Panc1 (cell line): Measurements from ENCODE around the gene PDE6B. TPM values are rescaled to one million over a fixed set of nuclear protein-coding genes. Genes with fewer than 3 reads are reported as not detected.

Experiments used
- ATAC-seq: fragments of 200-7000 bp; cut with Tn5 transposase; 2 replicates; pipeline ENCODE4 v1.9.1; 2020; ENCODE audit warnings: mild to moderate bottlenecking, moderate library complexity
- BruUV-seq: library from RNA; stranded (reverse); fragments of 400-500 nt; replicated peaks from 2 replicates; lab custom pipeline; 2021; lab: Mats Ljungman, UMichigan
- CTCF ChIA-PET: fragments of 300-600 bp; sonication (Branson Sonifier 250); formaldehyde crosslinking; loops from one replicate; lab custom pipeline; 2022; ENCODE audit warnings: antibody characterized with exemption; lab: Charles Lee
- POLR2A ChIA-PET: fragments of 300-600 bp; sonication (Branson Sonifier 250); formaldehyde crosslinking; loops from one replicate; lab custom pipeline; 2022; ENCODE audit warnings: antibody characterized with exemption; lab: Charles Lee
- DNase-seq: peaks from one replicate; pipeline ENCODE4 v3.0.0-alpha.2; 2010; ENCODE audit warnings: low read depth, low spot score
- H3K27ac ChIP-seq: 2 replicates; pipeline ENCODE4 v1.5.1; 2011; ENCODE audit warnings: mild to moderate bottlenecking, low read length, inconsistent platforms
- H3K27me3 ChIP-seq: fragments of 200-500 bp; sonication (Bioruptor generic); 2 replicates; pipeline ENCODE4 v1.6.0; 2014; ENCODE audit warnings: low read length, inconsistent platforms; ENCODE audit not compliant: control insufficient read depth, insufficient read depth
- H3K36me3 ChIP-seq: fragments of 200-500 bp; sonication (Bioruptor generic); 2 replicates; pipeline ENCODE4 v1.5.1; 2014; ENCODE audit warnings: inconsistent platforms, mild to moderate bottlenecking, low read length, moderate library complexity; ENCODE audit not compliant: control insufficient read depth, insufficient read depth
- H3K4me1 ChIP-seq: 2 replicates; pipeline ENCODE4 v1.5.1; 2011; ENCODE audit warnings: inconsistent platforms, mild to moderate bottlenecking, low read length, moderate library complexity; ENCODE audit not compliant: control insufficient read depth, insufficient read depth
- H3K4me3 ChIP-seq, 2 experiments: 2 replicates each; pipeline ENCODE4 v1.5.1; 2011 to 2012; ENCODE audit warnings: low read depth in 2 of 2, low read length in 2 of 2, mild to moderate bottlenecking in 2 of 2, inconsistent platforms in 1 of 2, moderate library complexity in 1 of 2
- H3K9me3 ChIP-seq: fragments of 200-500 bp; sonication (Bioruptor generic); 2 replicates; pipeline ENCODE4 v1.5.1; 2014; ENCODE audit warnings: low read depth, mild to moderate bottlenecking, inconsistent platforms, low read length, moderate library complexity; ENCODE audit not compliant: control insufficient read depth, insufficient read depth
- POLR2AphosphoS5 ChIP-seq: IDR thresholded peaks from 2 replicates; pipeline ENCODE4 v1.6.1; 2012; ENCODE audit warnings: mild to moderate bottlenecking, low read depth, low read length, moderate library complexity
- SIN3A ChIP-seq: IDR thresholded peaks from 2 replicates; pipeline ENCODE4 v1.6.1; 2012; ENCODE audit warnings: low read depth, mild to moderate bottlenecking, low read length, moderate library complexity, borderline replicate concordance; ENCODE audit not compliant: insufficient read depth
- TCF7L2 ChIP-seq: IDR thresholded peaks from 2 replicates; pipeline ENCODE4 v1.6.1; 2011; ENCODE audit warnings: mild to moderate bottlenecking, low read depth, low read length, inconsistent platforms
- in situ Hi-C: cut with HindIII; loops from 2 replicates; pipeline ENCODE4 v1.10.0; 2016; ENCODE audit warnings: low sequenced_read_pairs, low pct_unique_long_range_greater_than_20kb
- intact Hi-C: fragments of 100-400 bp; cut with micrococcal nuclease; formaldehyde crosslinking; loops from one replicate; pipeline ENCODE4 v1.10.0; 2022; ENCODE audit not compliant: unreplicated experiment
- total RNA-seq: library from RNA; stranded (reverse); gene quantifications from one replicate; pipeline ENCODE4 v1.2.1, GENCODE V29; 2021; ENCODE audit not compliant: unreplicated experiment
- TF ChIP-seq, protein P1 (sequence below), 2 experiments: IDR thresholded peaks; 2 replicates each; pipeline ENCODE4 v1.6.1; 2011 to 2012; ENCODE audit warnings: low read depth in 2 of 2, control low read depth in 1 of 2, low read length in 1 of 2, mild to moderate bottlenecking in 1 of 2, moderate library complexity in 1 of 2; ENCODE audit not compliant: insufficient read depth in 1 of 2
- TF ChIP-seq, protein P2 (sequence below): fragments of 450-650 bp; IDR thresholded peaks from 2 replicates; pipeline ENCODE4 v1.5.1; 2017; ENCODE audit warnings: mild to moderate bottlenecking

The PDE6B gene
- total RNA-seq, 1 experiment from 2014 or later, result 6.5 TPM

DNA sequence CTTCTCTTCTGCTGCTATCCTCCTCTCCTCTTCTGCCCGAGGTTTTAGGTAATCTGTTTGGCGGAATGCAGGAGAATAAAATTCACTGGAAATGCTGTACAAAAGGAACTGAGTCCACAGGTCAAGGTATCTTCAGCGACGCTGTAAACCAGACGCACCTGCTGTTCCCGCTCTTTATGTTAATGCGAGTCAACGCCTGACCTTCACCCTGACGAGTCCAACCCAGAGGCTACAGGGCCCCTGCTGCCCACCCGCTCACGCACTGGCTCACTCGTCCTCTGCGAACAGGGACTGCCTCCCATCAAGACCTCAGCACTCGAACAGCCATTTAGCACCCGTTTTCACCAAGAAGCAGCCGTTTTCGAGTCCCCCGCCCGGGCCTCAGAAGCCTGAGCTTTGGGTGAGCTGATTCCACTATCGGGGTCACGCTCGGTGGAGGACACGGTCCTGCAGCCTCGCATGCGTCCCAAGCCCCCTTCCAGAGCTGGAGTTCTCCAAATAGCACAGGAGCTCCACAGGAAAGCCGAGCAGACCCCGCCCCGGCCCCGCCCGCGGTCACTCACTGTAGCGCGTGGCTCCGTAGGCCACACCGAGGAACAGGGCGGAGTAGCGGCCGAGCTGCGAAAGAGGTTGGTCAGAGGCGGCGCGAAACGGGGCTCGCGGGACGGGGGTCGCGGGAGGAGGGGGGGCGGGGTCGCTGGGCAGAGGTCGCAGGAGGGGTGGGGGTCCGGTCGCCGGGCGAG is 48.1 kb downstream of the PDE6B start:
- Histone ChIP-seq H3K27me3 (no peaks in the 10 kb centered on the region), H3K9me3 (no peaks in the 10 kb centered on the region), H3K36me3 (peaks cover 10% of the 10 kb centered on the region), H3K27ac (peak overlapping the region; percentile 87), H3K4me3 (peak overlapping the region; percentile 80 to 84), H3K4me1 (peaks cover 8% of the 10 kb centered on the region)
- TF ChIP-seq, protein P1, sequence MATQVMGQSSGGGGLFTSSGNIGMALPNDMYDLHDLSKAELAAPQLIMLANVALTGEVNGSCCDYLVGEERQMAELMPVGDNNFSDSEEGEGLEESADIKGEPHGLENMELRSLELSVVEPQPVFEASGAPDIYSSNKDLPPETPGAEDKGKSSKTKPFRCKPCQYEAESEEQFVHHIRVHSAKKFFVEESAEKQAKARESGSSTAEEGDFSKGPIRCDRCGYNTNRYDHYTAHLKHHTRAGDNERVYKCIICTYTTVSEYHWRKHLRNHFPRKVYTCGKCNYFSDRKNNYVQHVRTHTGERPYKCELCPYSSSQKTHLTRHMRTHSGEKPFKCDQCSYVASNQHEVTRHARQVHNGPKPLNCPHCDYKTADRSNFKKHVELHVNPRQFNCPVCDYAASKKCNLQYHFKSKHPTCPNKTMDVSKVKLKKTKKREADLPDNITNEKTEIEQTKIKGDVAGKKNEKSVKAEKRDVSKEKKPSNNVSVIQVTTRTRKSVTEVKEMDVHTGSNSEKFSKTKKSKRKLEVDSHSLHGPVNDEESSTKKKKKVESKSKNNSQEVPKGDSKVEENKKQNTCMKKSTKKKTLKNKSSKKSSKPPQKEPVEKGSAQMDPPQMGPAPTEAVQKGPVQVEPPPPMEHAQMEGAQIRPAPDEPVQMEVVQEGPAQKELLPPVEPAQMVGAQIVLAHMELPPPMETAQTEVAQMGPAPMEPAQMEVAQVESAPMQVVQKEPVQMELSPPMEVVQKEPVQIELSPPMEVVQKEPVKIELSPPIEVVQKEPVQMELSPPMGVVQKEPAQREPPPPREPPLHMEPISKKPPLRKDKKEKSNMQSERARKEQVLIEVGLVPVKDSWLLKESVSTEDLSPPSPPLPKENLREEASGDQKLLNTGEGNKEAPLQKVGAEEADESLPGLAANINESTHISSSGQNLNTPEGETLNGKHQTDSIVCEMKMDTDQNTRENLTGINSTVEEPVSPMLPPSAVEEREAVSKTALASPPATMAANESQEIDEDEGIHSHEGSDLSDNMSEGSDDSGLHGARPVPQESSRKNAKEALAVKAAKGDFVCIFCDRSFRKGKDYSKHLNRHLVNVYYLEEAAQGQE (IDR thresholded peaks at IDR 0.05; ENCODE audit: insufficient read depth in 1 of 2, low read depth in 2 of 2, low read length in 1 of 2), result no peak
- TF ChIP-seq, protein P2, sequence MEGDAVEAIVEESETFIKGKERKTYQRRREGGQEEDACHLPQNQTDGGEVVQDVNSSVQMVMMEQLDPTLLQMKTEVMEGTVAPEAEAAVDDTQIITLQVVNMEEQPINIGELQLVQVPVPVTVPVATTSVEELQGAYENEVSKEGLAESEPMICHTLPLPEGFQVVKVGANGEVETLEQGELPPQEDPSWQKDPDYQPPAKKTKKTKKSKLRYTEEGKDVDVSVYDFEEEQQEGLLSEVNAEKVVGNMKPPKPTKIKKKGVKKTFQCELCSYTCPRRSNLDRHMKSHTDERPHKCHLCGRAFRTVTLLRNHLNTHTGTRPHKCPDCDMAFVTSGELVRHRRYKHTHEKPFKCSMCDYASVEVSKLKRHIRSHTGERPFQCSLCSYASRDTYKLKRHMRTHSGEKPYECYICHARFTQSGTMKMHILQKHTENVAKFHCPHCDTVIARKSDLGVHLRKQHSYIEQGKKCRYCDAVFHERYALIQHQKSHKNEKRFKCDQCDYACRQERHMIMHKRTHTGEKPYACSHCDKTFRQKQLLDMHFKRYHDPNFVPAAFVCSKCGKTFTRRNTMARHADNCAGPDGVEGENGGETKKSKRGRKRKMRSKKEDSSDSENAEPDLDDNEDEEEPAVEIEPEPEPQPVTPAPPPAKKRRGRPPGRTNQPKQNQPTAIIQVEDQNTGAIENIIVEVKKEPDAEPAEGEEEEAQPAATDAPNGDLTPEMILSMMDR, result no peak
- TF ChIP-seq SIN3A (no peak), TCF7L2 (no peak), POLR2AphosphoS5 (no peak)
- ChIA-PET POLR2A (interaction anchor here (0.6 kb wide), 1 partner anchor 52 kb away, joined by 3 read pairs; no protein-coding TSS in a partner anchor), CTCF (interaction anchor here (0.9 kb wide), 1 partner anchor 8 kb away, joined by 5 read pairs; no protein-coding TSS in a partner anchor)
- no TSS peak for BruUV-seq
- in situ Hi-C loops (no loop called here), intact Hi-C loops (no loop called here)
- ATAC-seq (peak; percentile 45), DNase-seq (no peak)

DNA sequence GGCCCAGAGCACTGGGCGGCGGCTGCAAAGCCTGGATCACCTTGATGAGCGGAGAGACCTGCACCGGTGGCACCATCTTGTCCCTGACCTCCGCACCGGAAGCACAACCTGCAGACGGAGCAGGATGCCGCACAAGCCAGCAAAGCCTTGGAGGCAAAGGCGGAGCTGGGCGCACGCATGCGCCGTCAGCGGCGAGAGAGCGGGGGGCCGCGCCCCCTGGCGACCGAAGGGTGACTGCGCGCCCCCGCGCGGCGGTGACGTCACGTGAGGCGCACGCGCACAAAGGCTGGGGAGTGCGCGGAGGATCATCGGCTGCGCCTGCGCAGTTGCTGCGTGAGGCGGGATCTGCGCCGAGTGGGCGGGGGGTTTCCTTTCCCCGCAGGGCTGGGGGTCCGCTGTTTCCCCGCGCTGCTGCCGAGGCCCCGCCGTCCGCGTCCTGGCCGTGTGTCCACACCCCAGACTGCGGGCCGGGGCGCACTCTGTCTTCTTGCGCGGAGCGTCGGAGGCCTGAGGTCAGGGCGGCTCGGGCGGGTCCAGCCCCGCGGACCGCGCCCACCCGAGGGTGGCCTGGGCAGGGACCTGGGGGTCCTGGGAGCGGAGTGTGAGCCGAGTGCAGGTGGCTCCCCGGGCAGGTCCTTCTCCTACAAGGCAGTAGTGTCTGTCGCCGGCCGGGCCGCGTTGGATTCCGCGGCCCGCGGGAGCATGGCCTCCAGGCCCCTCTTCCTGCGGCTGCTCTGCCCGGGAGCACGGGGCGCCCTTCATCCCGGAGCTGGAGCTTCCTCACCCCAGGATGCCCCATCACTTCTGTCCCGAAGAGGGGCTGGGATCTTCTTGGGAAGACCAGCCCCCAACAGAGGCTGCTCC is 49.0 kb downstream of the PDE6B start, which contains the start of the genes ATP5ME and MYL5:
ATP5ME (minus strand) TSS at position 105 of the 864 bp plus-strand sequence; CDS start at position 76, 29 bp downstream.
MYL5 (plus strand) TSS at position 371 of the 864 bp plus-strand sequence. CDS start 3,485 bp downstream, outside the sequence.
- Histone ChIP-seq H3K9me3 (no peaks in the 10 kb centered on the region), H3K27ac (peak within 1 kb of the TSS; percentile 87), H3K4me1 (peaks cover 8% of the 10 kb centered on the region), H3K27me3 (no peaks in the 10 kb centered on the region), H3K4me3 (peak within 1 kb of the TSS; percentile 80 to 84), H3K36me3 (peaks cover 10% of the 10 kb centered on the region)
- TF ChIP-seq POLR2AphosphoS5 (peak; percentile 68), SIN3A (no peak; the same call in 1 of the 2 replicates), TCF7L2 (no peak)
- TF ChIP-seq, protein P1 (IDR thresholded peaks at IDR 0.05; ENCODE audit: insufficient read depth in 1 of 2, low read depth in 2 of 2, low read length in 1 of 2), result peak in 1 of 2 experiments; percentile 64; a peak in 1 of 4 replicates
- TF ChIP-seq, protein P2, result peak; percentile 92
- ATAC-seq (peak; percentile 92), DNase-seq (peak; percentile 83)
- BruUV-seq, result no TSS peak
- in situ Hi-C loops (no loop called here), intact Hi-C loops (no loop called here)
- POLR2A ChIA-PET, result interaction anchor here (0.6 kb wide), 1 partner anchor 53 kb away, joined by 3 read pairs; no protein-coding TSS in a partner anchor
- CTCF ChIA-PET, result interaction anchor here (0.6 to 0.9 kb wide), 3 partner anchors 9 to 72 kb away, joined by 3 to 5 read pairs (median 3); no protein-coding TSS in a partner anchor
